ENCODE results near the gene MSMB.
"Not testable (repeated sequence)": the region's sequence is repeated elsewhere in the genome, so short reads cannot be mapped to it uniquely, and the experiment has no call there.

The MSMB gene

DNA sequence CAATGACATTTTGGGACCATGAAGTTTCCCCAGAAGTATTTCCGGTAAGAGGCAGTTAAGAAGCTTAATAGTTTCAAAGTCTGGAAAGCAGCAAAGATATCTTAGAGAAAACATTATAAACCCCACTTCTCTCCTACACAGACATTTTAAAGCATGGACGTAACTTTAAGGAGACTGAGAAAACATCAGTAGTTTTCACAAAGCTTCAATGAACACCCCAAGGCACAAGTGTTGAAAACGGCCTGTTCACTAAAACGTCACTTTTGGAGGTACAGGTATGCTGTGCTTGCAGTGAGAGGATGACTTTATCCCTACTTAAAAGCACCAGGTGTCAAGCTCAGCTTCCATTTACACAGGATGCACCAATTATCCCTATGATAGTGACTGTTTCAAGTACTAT lies 40.7 kb downstream of the MSMB start:
- no peak for DNase-seq (ENCODE audit: low read depth)
- H3K4me3 ChIP-seq (ENCODE audit: low read depth, low read length): no peak overlapping the region
- TF ChIP-seq, protein P1, sequence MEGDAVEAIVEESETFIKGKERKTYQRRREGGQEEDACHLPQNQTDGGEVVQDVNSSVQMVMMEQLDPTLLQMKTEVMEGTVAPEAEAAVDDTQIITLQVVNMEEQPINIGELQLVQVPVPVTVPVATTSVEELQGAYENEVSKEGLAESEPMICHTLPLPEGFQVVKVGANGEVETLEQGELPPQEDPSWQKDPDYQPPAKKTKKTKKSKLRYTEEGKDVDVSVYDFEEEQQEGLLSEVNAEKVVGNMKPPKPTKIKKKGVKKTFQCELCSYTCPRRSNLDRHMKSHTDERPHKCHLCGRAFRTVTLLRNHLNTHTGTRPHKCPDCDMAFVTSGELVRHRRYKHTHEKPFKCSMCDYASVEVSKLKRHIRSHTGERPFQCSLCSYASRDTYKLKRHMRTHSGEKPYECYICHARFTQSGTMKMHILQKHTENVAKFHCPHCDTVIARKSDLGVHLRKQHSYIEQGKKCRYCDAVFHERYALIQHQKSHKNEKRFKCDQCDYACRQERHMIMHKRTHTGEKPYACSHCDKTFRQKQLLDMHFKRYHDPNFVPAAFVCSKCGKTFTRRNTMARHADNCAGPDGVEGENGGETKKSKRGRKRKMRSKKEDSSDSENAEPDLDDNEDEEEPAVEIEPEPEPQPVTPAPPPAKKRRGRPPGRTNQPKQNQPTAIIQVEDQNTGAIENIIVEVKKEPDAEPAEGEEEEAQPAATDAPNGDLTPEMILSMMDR (IDR thresholded peaks at IDR 0.05; ENCODE audit: low read depth, low read length, missing control alignments): no peak

DNA sequence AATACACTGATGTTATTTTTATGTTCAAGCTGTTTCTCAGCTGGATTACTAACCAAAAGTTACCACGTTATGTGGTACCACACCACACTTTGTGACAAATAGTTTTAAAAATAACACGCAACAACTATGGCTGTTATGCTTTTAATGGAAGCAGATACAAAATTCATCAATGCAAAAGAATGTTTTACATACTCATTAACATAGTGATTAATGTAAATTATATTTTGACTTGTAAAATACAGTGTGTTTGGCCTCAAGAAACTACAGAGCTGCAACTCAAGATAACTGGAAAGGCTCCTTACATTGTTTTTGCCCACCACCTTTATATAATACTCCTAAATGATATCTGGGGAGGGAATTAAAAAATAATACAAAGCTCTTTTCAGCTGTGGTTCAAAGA lies 41.1 kb downstream of the MSMB start:
- H3K4me3 ChIP-seq (ENCODE audit: low read depth, low read length): no peak overlapping the region
- TF ChIP-seq, protein P1 (IDR thresholded peaks at IDR 0.05; ENCODE audit: low read depth, low read length, missing control alignments): no peak
- no peak for DNase-seq (ENCODE audit: low read depth)

DNA sequence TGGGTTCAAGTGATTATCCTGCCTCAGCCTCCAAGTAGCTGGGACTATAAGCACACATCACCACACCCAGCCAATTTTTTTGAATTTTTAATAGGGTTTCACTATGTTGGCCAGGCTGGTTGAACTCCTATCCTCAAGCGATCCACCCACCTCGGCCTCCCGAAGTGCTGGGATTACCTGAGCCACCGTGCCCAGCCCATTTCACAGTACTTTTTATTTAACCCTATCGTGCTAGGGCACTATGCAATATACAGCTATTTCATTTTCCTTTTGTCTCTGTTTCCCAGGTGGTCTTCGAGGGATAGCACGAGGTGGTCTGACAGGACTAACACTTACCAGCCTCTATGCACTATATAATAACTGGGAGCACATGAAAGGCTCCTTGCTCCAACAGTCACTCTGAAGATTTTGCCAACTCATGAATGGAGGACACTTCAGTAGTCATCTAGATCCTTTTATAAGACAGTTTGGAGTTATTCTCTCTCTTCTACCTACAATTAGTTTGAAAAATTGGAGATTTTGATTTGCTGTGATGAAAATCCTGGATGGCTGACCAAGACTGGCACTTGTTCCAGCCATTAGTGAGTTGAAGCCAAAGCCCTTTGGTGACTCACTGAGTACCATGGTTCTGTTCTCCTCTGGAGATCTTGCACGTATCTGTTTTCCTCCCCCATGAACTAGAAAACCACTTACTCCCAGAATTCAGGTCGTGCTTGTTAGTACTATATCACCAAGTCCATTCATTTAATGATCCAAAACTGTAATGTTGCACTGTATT lies 43.0 kb downstream of the MSMB start:
- DNase-seq (ENCODE audit: low read depth): no peak
- no peak overlapping the region for H3K4me3 ChIP-seq (ENCODE audit: low read depth, low read length)
- TF ChIP-seq, protein P1 (IDR thresholded peaks at IDR 0.05; ENCODE audit: low read depth, low read length, missing control alignments): no peak

DNA sequence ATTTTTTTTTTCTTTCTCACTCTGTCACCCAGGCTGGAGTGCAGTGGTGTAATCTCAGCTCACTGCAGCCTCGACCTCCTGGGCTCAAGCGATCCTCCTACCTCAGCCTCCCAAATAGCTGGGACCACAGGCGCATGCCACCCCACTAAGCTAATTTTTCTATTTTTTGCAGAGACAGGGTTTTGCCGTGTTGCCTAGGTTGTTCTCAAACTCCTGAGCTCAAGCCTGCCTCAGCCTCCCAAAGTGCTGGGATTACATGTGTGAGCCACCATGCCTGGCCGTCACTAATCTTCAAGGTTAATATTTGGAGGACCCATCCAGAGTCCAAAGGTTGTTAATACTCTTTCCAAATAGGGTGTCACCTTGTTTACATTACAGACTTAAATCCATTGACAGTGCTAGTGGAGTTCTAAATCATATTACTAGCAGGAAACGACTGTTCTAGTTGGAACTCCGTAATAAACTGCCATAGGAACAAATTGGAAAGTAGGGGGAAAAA lies 43.8 kb downstream of the MSMB start:
- not testable (repeated sequence) for H3K4me3 ChIP-seq (ENCODE audit: low read depth, low read length)

DNA sequence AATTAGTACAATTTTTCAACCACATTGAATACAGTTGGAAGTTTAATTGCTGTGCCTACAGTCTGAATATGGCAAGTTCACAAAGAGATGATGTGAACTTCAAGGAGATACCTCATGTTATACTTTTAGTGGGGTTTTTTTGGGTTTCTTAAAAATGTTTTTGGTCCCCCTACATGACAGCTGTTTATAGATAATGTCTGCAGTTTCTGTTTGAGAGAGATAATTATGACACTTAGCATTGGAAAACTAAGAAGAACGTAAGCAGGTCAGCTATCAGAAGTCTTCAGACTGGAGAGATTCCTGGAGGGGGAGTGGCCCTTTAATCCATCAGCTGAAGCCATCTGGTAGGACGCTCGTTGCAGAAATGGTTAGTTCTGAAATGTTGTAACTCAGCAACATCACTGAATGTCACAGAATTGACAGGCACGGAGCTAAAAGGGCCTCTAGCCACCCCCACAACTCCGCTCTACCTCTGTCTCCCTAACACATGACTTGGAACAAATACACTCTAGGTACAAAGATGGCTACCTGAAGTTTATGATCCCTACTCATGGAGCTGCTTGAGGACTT lies 44.8 kb downstream of the MSMB start:
- no peak overlapping the region for H3K4me3 ChIP-seq (ENCODE audit: low read depth, low read length)
- no peak for DNase-seq (ENCODE audit: low read depth)
- TF ChIP-seq, protein P1 (IDR thresholded peaks at IDR 0.05; ENCODE audit: low read depth, low read length, missing control alignments): no peak

More for the DNA sequence above, 43.8 kb downstream of the MSMB start:
- DNase-seq (ENCODE audit: low read depth): not testable (repeated sequence)

DNA sequence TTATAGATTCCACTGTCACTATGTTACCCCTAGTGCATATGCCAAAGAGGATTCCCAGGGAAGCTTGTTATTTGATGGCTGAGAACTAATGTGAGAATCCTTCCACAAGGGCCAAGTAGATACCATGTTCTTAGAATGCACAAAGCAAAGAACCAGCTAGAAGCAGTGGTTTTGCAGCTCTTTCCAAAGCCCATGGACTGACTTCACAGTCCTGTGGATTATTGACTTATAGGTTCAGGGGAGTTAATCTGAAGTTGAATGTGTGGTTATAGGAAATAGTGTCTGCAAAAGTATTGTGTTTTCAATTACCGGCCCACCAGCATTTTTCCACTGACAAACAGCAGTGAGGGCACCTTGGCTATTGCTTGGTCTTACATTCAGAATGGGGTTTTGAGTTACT lies 45.5 kb downstream of the MSMB start:
- TF ChIP-seq, protein P1 (IDR thresholded peaks at IDR 0.05; ENCODE audit: low read depth, low read length, missing control alignments): no peak
- no peak overlapping the region for H3K4me3 ChIP-seq (ENCODE audit: low read depth, low read length)
- no peak for DNase-seq (ENCODE audit: low read depth)

DNA sequence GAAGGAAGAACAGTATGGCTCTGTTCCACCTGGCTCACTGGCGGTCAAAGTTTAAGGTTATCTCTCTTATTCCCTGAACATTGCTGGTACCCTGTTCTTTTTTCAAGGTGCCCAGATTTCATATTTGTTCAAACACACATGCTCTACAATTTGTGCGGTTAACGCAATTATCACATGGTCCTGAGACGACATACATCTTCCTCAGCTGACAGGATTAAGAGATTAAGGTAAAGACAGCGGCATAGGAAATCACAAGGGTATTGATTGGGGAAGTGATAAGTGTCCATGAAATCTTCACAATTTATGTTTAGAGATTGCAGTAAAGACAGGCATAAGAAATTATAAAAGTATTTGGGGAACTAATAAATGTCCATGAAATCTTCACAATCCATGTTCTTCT lies 46.1 kb downstream of the MSMB start:
- not testable (repeated sequence) for H3K4me3 ChIP-seq (ENCODE audit: low read depth, low read length); DNase-seq (ENCODE audit: low read depth)
